ENCODE results near the gene PLD6.

PLD6 gene

DNA sequence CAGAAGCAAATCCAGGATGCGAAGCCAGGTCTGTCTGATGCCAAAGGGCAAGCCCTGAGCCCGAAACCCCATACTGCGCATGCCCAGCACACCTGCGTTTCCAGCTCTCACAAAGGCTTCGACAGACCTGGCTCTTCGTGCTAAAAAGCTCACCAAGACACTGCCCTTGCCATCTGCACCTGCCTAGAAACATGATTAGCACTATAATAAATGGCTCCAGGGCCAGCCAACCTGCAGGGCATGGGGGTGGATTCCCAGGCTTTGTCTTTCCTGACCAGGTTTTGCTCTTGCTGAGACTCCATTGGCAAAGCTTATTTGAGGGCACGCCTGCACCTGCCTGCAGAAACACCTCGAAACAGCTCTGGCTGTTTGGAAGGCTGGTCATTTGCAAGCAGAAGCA lies 14.4 kb upstream of the PLD6 start:
- TF ChIP-seq, protein P1, sequence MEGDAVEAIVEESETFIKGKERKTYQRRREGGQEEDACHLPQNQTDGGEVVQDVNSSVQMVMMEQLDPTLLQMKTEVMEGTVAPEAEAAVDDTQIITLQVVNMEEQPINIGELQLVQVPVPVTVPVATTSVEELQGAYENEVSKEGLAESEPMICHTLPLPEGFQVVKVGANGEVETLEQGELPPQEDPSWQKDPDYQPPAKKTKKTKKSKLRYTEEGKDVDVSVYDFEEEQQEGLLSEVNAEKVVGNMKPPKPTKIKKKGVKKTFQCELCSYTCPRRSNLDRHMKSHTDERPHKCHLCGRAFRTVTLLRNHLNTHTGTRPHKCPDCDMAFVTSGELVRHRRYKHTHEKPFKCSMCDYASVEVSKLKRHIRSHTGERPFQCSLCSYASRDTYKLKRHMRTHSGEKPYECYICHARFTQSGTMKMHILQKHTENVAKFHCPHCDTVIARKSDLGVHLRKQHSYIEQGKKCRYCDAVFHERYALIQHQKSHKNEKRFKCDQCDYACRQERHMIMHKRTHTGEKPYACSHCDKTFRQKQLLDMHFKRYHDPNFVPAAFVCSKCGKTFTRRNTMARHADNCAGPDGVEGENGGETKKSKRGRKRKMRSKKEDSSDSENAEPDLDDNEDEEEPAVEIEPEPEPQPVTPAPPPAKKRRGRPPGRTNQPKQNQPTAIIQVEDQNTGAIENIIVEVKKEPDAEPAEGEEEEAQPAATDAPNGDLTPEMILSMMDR (IDR thresholded peaks at IDR 0.05; ENCODE audit: control insufficient read depth, insufficient read depth, low read depth, low read length, missing control alignments) = no peak
- DNase-seq (ENCODE audit: low read depth) = no peak
- no peak overlapping the region for H3K4me3 ChIP-seq (ENCODE audit: control insufficient read depth, low read depth, low read length)

- TF ChIP-seq, protein P1 (IDR thresholded peaks at IDR 0.05; ENCODE audit: control insufficient read depth, insufficient read depth, low read depth, low read length, missing control alignments) = no peak
Observed at GRCh38 chr17:17217995-17218394, 11.9 kb upstream of the PLD6 start.

GRCh38 chr17:17216776-17217175 lies 10.6 kb upstream of the PLD6 start:
- TF ChIP-seq, protein P1 (IDR thresholded peaks at IDR 0.05; ENCODE audit: control insufficient read depth, insufficient read depth, low read depth, low read length, missing control alignments) = no peak
- DNase-seq (ENCODE audit: low read depth) = no peak

More at GRCh38 chr17:17217995-17218394, 11.9 kb upstream of the PLD6 start:
- no peak overlapping the region for H3K4me3 ChIP-seq (ENCODE audit: control insufficient read depth, low read depth, low read length)
- DNase-seq (ENCODE audit: low read depth) = no peak

GRCh38 chr17:17216236-17216635 lies 10.1 kb upstream of the PLD6 start:
- H3K4me3 ChIP-seq (ENCODE audit: control insufficient read depth, low read depth, low read length) = no peak overlapping the region
- DNase-seq (ENCODE audit: low read depth) = no peak
- TF ChIP-seq, protein P1 (IDR thresholded peaks at IDR 0.05; ENCODE audit: control insufficient read depth, insufficient read depth, low read depth, low read length, missing control alignments) = no peak

More at GRCh38 chr17:17216776-17217175, 10.6 kb upstream of the PLD6 start:
- no peak overlapping the region for H3K4me3 ChIP-seq (ENCODE audit: control insufficient read depth, low read depth, low read length)

DNA sequence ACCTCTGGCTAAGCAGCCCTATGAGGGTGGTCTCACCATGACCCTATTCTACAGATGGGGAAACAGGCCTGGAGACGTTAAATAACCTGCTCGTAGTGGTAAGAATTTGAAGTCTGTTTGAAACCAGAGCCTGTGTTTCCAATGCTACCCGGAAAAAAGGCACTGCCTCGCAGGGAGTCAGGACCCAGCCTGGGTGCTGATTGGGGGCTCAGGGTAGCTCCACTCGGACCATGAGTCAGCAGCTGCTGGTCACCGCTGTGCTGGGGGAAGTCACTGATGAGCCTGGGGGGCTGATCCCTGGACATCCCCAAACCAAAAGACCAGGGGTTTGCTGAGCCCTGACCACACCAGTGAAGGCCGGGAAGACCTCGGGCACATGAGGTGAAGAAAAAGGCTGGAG lies 9.4 kb upstream of the PLD6 start:
- H3K4me3 ChIP-seq (ENCODE audit: control insufficient read depth, low read depth, low read length) = no peak overlapping the region
- DNase-seq (ENCODE audit: low read depth) = no peak
- TF ChIP-seq, protein P1 (IDR thresholded peaks at IDR 0.05; ENCODE audit: control insufficient read depth, insufficient read depth, low read depth, low read length, missing control alignments) = no peak

- no peak overlapping the region for H3K4me3 ChIP-seq (ENCODE audit: control insufficient read depth, low read depth, low read length)
- no peak for DNase-seq (ENCODE audit: low read depth)
- TF ChIP-seq, protein P1 (IDR thresholded peaks at IDR 0.05; ENCODE audit: control insufficient read depth, insufficient read depth, low read depth, low read length, missing control alignments) = no peak
Observed at GRCh38 chr17:17214646-17215436, 8.7 kb upstream of the PLD6 start.
